Hippocampal formation (tissue), 2 donors: Measurements from ENCODE around the gene NLRP9.

Experiments
- DNase-seq, 2 donors: peaks; one replicate each; lab custom pipeline; 2025; lab: John Stamatoyannopoulos, UW

The NLRP9 gene

GRCh38 chr19:55673465-55673864, 64.7 kb downstream of the NLRP9 start:
- no peak for DNase-seq

- no peak for DNase-seq
Observed at GRCh38 chr19:55672418-55672817, 65.8 kb downstream of the NLRP9 start.

- no peak for DNase-seq
Observed at GRCh38 chr19:55671054-55671378, 67.2 kb downstream of the NLRP9 start.

- no peak for DNase-seq
Observed at GRCh38 chr19:55670280-55671053, 67.7 kb downstream of the NLRP9 start.

GRCh38 chr19:55669418-55670279, 68.6 kb downstream of the NLRP9 start:
- no peak for DNase-seq

- no peak for DNase-seq
Observed at GRCh38 chr19:55668603-55669348, 69.4 kb downstream of the NLRP9 start.

- no peak for DNase-seq
Observed at GRCh38 chr19:55667958-55668357, 70.2 kb downstream of the NLRP9 start.

GRCh38 chr19:55667511-55667910, 70.7 kb downstream of the NLRP9 start:
- DNase-seq, result no peak

GRCh38 chr19:55667006-55667381, 71.2 kb downstream of the NLRP9 start:
- no peak for DNase-seq

GRCh38 chr19:55666343-55667005, 71.7 kb downstream of the NLRP9 start:
- DNase-seq, result no peak

GRCh38 chr19:55663846-55664536, 74.2 kb downstream of the NLRP9 start:
- DNase-seq, result no peak

GRCh38 chr19:55661826-55662225, 76.4 kb downstream of the NLRP9 start:
- DNase-seq, result no peak

GRCh38 chr19:55660991-55661390, 77.2 kb downstream of the NLRP9 start:
- DNase-seq, result no peak

GRCh38 chr19:55660404-55660803, 77.8 kb downstream of the NLRP9 start:
- DNase-seq, result no peak

- DNase-seq, result no peak
Observed at GRCh38 chr19:55659822-55660221, 78.4 kb downstream of the NLRP9 start.

- DNase-seq, result no peak
Observed at GRCh38 chr19:55658846-55659459, 79.2 kb downstream of the NLRP9 start.
